GM21528 (cell line): Measurements from ENCODE around the gene NEDD4L.

ENCODE experiments used
- ATAC-seq: cut with Tn5 transposase; IDR thresholded peaks from one replicate; pipeline ENCODE4 v1.9.1; 2021; ENCODE audit warnings: mild to moderate bottlenecking, moderate library complexity; ENCODE audit not compliant: unreplicated experiment, low FRiP score

The NEDD4L gene

DNA sequence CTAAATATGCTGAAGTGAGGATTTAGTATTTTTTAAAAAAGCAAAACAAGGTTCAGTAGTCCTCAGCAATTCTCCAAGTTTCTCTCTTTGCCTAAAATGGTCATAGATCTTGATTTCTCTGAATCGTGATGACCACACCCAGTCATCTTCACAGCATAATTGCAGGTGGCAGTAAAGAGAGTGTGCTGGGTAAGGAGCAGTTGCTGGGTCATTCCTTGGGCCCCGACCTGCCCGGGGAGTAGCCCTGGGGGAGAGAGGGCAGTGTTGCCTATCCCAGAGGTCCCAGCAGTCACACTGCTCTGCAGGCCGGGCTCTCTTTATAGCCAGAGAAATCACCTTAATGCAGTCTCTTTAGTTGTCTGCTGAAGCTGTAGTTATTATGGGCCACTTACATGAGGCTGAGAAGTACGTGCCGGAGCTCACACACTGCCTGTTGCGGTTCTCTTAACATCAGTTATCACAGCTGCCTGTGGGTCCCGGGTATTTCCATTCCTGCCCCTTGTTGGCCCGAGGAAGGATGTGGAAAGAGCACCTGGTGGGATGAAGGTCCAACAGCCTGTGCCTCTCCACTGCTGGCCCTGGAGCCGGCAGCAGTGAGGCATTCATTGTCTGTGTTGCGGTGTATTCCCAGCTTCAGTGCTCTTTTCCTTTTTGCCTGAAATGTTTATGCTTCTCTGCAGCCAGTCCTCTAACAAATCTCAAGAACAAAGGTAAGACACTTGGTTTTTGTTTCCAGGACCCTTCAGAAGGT lies 354.8 kb downstream of the NEDD4L start:
- ATAC-seq: no peak

DNA sequence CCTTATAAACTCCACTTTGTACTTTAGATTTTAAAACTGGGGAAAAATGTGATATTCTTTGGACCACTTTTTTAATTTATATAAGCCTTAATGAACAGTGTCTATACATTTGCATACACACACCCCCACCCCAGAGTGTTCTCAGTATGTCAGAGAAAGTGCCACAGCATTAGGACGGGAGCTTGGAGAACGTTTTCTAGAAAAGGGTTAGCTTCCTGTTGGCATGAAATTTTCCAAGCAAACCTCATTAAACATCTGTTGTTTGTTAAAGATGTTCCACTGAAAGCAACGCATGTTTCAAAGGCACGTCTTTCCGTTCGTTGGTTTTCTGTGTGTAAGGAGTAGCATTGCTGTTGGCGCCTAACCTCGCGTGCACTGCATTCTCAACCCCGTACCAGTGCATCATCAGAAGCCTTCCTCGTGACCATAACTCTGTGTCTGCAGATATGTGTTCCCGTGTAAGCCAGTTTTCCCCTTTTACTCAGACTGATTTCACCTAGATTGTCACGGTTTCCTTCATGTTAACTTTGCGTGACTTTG lies 356.4 kb downstream of the NEDD4L start:
- ATAC-seq: no peak

DNA sequence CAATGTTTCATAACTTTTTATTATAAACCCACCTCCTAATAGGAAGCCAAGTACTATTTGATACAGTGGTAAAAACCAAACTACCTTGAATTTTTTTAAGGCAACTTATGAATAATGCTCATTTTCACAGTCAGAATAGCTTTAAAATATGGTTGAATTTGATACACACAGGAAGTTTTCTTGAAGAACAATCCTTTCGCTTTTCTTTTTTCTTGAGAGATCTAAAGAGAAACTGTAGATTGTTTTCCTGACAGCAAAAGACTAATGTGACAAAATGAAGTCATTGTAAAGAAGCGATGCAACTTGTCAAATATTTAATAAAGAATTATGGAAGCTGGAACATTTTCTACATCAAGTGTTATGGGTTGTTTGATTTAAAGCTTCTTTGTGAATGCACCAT lies 357.2 kb downstream of the NEDD4L start:
- no peak for ATAC-seq

DNA sequence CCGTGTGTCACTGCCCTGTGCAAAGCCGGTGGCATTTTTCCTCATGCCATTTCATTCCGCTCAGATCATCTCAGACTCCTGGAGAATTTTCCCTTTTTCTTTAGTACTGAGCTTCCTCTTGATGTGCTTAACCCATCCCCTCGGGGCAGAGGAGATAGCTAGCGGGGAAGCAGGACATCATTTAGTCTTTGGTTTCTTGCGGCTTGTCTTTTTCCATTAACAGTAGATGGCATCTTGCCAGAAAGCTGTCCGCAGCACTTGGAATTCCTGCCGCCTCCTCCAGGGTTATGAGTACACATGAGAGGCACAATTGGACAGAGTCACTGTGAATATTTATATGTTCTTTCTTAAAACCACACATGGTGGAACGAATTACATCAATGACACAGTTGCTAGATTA lies 358.2 kb downstream of the NEDD4L start:
- no peak for ATAC-seq

DNA sequence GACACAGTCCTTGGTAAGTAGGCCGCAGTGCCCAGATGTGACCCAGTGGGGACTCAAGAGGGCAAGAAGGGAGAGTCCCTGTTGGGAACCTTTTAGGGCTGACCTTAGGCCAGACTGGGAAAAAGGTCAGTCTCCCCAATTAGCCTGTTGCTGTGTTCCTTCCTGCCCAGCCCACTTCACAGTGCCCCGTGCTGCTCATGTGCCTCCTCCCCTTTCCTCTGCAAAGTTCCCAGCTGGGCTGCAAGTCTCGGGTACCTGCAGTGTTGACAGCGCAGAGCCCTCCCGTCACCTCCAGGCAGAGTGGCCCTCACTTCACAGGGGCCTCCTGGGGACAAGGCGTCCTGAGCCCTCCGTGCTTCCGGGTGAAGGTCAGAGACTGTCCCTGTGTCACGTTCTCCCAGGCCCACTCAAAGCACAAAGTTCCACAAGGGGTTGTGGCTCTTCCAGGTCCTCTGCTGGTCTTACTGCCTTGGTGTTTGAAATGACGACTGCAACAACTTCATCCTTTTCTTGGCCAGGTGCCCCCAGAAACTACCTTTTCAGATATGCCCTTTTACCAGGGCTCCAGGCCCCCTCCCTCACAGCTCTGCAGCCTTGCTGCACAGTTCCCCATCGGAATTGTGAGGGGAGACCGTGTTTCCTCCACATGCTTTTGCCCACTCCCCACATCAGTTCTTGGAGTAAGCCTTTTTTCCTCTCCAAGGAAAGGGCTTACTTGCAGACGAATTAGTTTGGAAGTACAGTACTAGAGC lies 359.1 kb downstream of the NEDD4L start:
- ATAC-seq: no peak

DNA sequence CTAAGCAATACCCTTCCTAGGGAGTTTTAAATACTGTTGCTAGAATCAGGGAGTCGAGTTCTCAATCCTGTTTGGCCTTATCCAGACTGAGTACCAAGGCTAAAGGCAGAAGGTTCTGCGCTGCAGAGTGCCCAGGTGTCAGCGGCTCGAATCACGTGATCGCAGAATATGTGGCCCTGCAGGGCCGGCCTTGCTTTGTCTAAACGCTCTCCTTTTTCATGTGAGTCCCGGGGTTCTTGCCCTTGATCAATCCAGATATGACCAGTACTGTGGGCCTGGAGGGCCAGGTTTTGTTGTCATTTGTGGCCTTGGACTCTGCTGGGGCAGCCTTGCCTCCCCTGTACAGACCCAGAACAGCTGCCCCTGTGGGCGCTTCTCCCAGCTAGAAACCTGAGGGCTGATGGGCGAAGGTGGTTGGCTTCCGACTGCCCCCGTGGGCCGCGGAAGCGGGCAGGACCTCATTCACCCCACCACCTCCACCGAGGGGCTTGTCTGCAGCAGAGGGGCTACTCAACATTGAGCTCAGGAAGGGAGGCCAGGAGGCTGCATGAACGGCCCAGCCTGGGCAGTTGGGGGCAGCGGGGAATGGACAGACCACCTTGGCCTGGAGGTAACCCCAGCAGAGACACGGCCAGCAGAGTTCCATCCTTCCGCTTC lies 359.9 kb downstream of the NEDD4L start:
- no peak for ATAC-seq

DNA sequence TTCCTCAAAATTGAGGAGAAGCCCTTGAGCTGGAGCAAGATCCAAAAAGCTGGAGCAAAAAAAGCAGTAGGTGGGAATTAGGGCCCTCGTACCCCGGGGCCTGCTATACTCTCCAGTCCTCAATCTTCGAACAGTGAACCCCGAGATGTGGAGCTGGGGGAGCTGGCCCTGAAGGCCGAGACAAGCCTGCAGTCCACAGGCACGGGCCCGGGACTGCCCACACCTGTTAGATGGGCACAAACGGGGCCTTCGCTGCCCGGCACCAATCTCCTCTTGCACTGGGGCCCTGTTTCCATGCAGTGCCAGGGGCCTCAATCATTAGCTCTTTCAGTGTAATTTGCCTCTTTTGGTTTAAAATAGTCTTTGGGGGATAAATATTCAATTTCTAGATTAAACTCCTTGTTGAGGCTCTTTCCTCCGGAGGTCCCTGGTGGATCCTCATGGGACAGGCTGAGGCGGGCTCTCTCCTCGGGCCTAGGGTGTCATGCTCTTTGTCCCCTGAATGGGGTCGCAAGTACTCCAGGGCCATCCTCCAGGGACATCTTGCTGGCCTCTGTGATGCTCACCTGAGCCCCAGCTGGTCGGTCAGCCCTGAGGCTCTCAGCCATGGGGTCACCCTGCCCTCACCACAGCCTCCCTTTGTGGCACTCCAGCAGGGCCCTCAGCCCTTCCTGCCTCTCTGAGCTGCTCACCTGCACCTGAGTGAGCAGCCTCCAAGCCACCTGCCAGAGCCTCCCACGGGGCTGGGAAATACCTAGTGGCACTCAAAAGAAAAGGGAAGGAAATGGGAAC lies 361.3 kb downstream of the NEDD4L start:
- ATAC-seq: no peak

DNA sequence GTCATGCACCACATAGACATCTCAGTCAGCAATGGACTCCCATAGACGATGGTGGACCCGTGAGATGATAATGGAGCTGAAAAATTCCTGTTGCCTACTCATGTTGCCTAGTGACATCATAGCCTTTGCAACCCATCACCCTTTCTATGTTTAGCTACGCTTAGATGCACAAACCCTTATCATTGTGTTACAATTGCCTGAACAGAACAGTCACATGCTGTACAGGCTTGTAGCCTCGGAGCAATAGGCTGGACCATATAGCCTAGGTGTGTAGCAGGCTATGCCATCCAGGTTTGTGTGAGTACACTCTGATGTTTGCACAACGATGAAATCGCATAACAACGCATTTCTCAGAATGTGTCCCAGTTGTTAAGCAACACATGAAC lies 363.2 kb downstream of the NEDD4L start:
- ATAC-seq: no peak

DNA sequence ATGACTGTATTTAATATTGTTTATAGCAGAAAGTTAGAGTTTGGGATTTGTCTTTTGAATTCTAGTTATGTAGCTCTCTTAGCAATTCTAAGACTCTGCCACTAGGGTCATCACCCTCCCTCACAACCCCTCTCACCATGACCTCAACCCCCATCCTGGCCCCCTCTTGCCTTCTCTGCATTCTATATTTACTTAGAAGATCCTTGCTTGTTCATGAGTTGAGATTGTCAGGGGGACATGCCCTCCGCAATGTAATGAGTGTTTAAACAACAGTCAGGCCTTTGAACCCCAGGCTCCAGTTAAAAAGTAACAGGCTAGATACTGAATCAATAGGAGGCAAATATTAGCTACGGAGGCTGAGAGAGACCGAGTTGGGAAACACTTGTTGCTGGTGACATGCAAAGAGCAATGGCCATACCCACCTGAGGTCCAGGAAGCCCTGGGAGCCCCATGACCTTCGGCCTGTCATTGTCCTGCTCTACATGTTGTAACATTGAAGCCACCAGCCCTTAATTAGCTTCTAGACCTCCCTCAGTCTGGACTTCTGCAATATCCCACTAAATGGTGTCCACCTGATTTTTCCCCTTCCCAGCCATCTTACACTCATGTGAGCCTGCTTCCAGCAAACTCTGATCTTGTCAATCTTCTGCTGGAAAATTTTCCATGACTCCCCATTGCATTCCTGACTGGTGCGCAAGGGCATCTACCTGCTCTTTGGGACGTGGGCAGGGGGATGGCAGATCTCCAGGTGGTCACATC lies 363.8 kb downstream of the NEDD4L start:
- no peak for ATAC-seq

DNA sequence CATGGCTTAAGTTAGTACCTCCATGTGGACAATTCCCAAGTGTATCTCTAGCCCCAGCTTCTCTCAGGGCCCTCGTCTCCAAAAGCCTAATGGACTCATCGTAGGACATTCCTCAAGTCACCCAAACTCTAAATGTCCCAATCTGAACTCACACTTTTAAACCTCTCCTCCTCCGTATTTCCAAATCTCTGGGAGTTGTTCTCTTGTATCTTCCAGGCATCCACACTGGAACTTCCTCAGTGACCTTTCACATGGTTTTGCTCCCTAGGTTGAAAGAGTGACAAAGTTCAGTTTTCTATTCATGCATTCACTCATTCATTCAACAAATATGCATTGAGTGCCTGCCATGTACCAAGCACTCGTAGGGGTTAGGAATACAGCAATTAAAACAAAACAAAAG lies 364.6 kb downstream of the NEDD4L start:
- ATAC-seq: no peak

DNA sequence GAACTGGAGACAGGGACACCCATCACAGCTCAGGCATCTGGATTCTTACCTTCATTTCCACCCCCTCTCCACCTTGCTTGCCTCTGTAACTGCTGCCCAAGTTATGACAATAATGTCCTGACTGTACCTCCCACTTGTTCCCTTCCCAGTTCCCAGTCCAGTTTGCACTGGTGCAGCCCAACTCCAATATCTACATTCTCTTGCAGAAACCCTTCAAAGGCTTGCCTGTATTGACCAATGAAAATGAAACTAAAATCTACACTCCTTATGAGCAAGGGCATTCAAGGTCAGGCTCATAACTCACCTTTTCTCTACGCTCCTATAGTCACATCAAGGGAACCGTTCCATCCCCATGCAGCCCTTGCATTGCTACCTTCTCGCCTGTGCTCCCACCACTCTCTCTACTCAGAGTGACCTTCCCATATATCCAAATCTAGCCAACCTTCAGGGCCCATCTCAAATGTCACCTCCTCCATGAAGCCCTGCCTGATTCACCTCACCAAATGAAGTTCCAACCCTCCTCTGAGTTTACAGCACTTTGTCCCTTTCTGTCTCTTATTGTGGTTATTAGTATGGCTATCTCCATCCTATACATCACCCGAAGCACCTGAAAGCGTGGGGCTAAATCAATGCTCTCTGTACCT lies 365.9 kb downstream of the NEDD4L start:
- ATAC-seq: no peak

DNA sequence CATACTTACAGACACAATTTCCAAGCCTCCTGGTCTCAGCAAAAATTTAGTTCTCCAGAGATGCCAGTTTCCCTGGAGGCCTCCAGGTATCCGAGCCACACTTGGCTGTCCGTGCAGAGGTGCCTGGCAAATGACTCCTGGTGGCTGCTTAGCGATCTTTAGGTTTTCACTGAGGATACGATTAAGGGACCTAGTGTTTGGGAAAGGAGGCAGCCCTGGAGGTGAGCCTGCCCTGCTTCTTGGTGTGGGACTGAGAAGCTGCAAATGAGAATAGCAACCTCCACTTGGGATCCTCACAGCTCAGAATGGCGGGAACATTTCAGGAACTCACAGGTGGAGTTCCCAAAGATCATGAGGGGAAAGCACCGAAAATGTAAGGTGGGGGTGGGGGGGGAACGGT lies 367.3 kb downstream of the NEDD4L start:
- ATAC-seq: no peak

DNA sequence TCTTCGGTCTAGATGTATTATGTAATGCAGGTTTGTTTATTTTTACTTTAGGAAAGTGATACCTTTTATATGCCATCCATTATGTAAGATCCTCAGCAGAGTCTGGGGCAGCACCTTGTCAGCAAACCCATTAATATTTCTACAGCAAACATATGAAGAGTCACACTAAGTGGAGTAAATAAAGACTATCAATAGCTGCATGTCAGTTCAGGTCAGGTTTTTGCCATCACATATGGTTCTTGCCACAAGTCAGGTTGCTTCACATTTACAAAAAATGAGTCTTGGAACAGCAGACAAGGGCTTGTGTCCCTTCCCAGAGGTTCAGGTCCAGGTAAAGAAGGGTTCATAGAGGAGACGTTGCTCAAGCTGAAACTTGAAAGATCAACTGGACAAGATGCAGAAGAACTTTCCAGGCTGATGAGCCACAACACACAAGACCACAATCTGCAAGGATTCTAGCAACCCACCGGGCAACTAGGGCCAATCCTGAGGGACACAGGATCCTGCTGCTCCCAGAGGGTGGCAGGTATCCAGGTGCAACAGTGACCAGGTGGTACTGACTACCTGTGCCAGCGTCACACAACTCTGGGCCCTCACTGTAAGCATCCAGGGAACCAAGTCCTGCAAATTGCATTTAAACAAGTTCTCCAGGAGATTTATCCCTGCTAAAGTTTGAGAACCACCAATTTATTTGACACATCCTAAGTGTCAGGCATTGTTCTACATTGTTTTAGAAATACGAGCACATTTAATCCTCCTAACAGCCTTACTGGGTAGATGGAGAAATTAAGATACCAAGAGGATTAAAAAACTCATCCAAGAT lies 369.0 kb downstream of the NEDD4L start:
- no peak for ATAC-seq

DNA sequence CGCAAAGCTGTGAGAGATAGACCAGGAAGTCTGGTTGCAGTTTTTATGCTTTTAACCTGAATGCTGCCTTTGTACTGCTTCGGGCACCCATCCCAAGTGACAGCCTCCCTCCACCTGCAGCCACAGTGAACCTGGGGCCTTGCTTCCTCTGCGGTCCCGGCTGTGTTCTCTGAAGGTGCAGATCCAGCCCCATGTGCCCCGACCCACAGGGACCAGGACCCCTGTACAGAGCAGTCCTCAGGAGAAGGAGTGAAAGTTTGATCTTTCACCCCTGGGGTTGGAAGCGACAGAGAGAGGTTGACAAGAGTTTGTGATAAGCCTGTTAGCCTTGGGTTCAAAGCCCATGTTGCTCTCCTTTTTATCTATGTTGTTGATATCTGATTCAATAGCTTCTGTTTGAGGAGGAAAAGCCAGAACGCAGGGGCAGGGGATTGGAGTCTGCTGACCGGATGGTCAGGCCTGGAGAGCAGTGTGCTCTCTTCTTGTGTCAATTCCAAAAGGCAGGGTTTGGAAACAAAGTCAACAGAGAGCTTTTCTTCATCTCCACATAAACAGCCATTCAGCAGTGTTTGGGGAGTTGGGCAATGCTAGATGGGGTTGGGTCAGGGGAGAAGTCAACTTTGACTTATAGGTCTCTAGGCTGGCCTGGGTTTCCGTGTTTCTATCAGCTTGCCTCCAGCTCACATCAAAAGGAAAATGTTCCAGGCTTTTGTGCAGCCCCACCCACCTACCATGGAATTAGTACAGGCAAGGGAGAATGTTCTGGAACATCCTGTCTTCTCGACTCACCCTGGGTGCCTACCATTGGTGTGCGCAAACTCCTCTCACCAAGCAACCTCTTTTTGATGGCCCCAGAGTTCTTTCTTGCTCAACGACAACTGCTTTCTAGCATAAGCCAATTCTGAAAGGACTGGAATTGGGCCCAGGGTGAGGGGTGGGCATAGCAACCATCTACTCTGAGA lies 369.9 kb downstream of the NEDD4L start:
- no peak for ATAC-seq

DNA sequence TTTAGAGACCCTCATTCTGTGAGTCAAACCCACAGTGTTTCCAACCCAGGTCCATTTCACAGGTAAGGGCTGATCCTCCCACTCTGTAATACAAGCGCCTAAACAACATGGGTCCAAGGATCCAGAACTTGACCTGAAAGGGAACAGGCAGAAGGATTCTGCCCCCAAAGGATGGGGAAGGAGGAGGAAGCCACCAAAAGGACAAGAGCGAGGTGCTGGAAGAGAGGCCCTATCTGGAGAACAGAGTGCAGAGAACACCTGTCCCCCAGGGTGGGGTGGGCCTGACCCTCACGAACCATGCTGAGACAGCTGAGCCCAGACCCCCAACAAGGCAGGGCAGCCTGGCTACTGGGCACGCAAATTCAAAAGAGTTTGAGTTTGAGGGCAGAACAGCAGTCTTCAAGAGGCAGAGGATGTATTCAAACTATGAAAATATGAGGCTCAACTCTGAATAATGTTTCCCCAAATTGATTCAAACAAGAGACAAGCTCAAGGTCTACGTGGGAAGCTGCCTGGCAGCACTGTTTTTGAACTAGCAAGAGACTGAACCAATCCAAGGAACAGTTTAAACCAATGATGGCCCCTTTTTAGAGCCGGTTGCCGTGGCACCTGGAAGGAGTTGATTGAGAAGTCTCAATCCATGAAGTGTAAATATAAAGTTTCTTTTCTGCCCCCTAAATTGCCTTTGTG lies 372.1 kb downstream of the NEDD4L start:
- no peak for ATAC-seq

DNA sequence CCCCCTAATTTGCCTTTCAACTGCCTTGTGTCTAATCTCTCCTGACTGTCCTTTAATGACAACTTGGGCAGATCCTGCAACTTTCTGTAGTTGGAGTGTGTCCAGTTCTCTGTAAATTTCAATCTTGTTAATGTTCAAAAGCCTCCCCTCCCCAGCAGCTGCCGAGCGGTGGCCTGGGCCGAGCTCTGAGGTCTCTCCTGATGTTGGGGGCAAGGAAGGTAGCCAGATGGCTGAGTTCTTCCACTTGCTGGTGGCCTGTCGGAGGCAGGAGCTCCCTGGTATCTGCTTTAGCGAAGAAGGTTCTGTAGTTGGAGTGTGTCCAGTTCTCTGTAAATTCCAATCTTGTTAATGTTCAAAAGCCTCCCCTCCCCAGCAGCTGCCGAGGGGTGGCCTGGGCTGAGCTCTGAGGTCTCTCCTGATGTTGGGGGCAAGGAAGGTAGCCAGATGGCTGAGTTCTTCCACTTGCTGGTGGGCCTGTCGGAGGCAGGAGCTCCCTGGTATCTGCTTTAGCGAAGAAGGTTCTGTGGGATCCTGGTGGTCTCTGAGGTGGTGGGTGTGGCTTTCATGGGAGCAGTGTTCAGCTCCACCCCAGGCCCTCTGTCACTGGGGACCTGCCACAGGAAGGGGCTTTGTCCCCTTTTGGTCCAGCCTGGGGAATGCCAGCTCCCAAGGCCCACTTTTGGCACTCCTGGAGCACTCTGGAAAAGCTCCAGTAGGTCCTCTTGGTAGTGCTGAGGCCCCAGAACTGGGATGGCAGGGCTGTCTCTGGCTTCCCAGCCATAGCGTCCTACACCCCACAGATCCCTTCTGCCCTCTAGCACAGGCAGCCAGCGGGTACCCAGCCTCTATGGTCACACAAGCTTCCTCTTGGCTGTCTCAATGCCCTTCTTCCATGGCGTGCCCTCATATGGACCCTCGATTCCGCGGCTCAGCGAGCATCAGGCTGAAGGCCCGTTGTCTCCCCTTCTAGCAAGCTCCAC lies 373.0 kb downstream of the NEDD4L start:
- ATAC-seq: no peak
